ENCODE measurements around the gene PTPRZ1. TPM values are rescaled to one million over a fixed set of nuclear protein-coding genes. Genes with fewer than 3 reads are reported as not detected.

Gene PTPRZ1
- polyA plus RNA-seq, 3 donors, result not detected

GRCh38 chr7:122010116-122010515 is 137.2 kb downstream of the PTPRZ1 start:
- intact Hi-C loops (cut with micrococcal nuclease), result no loop called here
- Histone ChIP-seq H2AFZ (ENCODE audit: insufficient read depth, low read depth, low read length, poor library complexity, severe bottlenecking) (no peak overlapping the region), H3K79me2 (ENCODE audit: insufficient read depth, low read length) (no peaks in the 10 kb centered on the region), H3K9ac (ENCODE audit: insufficient read depth, low read length, poor library complexity, severe bottlenecking) (no peak overlapping the region), H3K4me3 (replicated peaks in 1 of 3; ENCODE audit: low read depth in 2 of 3, low read length in 3 of 3) (no peak overlapping the region), H3K4me2 (replicated peaks; ENCODE audit: extremely low read depth, low read length, poor library complexity, severe bottlenecking) (no peak overlapping the region), H4K20me1 (ENCODE audit: insufficient read depth, low read length) (no peaks in the 10 kb centered on the region), H3K27me3 (ENCODE audit: control insufficient read depth in 2 of 2, insufficient read depth in 2 of 2, low read length in 2 of 2) (no peaks in the 10 kb centered on the region), H3K27ac (ENCODE audit: low read depth in 1 of 2, low read length in 2 of 2) (no peak overlapping the region), H3K36me3 (replicated peaks in 1 of 2; ENCODE audit: control insufficient read depth in 1 of 2, insufficient read depth in 2 of 2, low read length in 2 of 2) (no peaks in the 10 kb centered on the region), H3K4me1 (ENCODE audit: control insufficient read depth in 1 of 2, insufficient read depth in 2 of 2, low read length in 2 of 2) (no peaks in the 10 kb centered on the region), H3K9me3 (replicated peaks in 1 of 2; ENCODE audit: control insufficient read depth in 1 of 2, insufficient read depth in 1 of 2, low read length in 2 of 2) (no peaks in the 10 kb centered on the region)
- TF ChIP-seq, protein P1, sequence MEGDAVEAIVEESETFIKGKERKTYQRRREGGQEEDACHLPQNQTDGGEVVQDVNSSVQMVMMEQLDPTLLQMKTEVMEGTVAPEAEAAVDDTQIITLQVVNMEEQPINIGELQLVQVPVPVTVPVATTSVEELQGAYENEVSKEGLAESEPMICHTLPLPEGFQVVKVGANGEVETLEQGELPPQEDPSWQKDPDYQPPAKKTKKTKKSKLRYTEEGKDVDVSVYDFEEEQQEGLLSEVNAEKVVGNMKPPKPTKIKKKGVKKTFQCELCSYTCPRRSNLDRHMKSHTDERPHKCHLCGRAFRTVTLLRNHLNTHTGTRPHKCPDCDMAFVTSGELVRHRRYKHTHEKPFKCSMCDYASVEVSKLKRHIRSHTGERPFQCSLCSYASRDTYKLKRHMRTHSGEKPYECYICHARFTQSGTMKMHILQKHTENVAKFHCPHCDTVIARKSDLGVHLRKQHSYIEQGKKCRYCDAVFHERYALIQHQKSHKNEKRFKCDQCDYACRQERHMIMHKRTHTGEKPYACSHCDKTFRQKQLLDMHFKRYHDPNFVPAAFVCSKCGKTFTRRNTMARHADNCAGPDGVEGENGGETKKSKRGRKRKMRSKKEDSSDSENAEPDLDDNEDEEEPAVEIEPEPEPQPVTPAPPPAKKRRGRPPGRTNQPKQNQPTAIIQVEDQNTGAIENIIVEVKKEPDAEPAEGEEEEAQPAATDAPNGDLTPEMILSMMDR (IDR thresholded peaks at IDR 0.05), result no peak
- Mint-ChIP-seq H3K27me3 (ENCODE audit: low read depth in 3 of 3) (peaks cover 0 to 2% (median 2%) of the 10 kb centered on the region in 3 donors), H3K9me3 (peaks cover 0 to 3% (median 0%) of the 10 kb centered on the region in 7 donors), H3K4me1 (no peaks in the 10 kb centered on the region), H3K4me3 (no peak overlapping the region), H3K36me3 (no peaks in the 10 kb centered on the region), H3K27ac (no peak overlapping the region)
- no CpG with 5 or more reads among the region's 7 CpGs for WGBS (ENCODE audit: insufficient coverage)
- DNase-seq, result no peak

DNA sequence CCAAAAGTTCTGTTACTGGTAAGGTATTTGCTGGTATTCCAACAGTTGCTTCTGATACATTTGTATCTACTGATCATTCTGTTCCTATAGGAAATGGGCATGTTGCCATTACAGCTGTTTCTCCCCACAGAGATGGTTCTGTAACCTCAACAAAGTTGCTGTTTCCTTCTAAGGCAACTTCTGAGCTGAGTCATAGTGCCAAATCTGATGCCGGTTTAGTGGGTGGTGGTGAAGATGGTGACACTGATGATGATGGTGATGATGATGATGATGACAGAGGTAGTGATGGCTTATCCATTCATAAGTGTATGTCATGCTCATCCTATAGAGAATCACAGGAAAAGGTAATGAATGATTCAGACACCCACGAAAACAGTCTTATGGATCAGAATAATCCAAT is 140.1 kb downstream of the PTPRZ1 start:
- intact Hi-C loops (cut with micrococcal nuclease), result no loop called here
- Histone ChIP-seq H3K9me3 (replicated peaks in 1 of 2; ENCODE audit: control insufficient read depth in 1 of 2, insufficient read depth in 1 of 2, low read length in 2 of 2) (no peaks in the 10 kb centered on the region), H3K9ac (ENCODE audit: insufficient read depth, low read length, poor library complexity, severe bottlenecking) (no peak overlapping the region), H3K4me3 (replicated peaks in 1 of 3; ENCODE audit: low read depth in 2 of 3, low read length in 3 of 3) (no peak overlapping the region), H3K36me3 (replicated peaks in 1 of 2; ENCODE audit: control insufficient read depth in 1 of 2, insufficient read depth in 2 of 2, low read length in 2 of 2) (no peaks in the 10 kb centered on the region), H3K4me1 (ENCODE audit: control insufficient read depth in 1 of 2, insufficient read depth in 2 of 2, low read length in 2 of 2) (no peaks in the 10 kb centered on the region), H3K27me3 (ENCODE audit: control insufficient read depth in 2 of 2, insufficient read depth in 2 of 2, low read length in 2 of 2) (no peaks in the 10 kb centered on the region), H3K27ac (ENCODE audit: low read depth in 1 of 2, low read length in 2 of 2) (no peak overlapping the region), H3K4me2 (replicated peaks; ENCODE audit: extremely low read depth, low read length, poor library complexity, severe bottlenecking) (no peak overlapping the region), H4K20me1 (ENCODE audit: insufficient read depth, low read length) (no peaks in the 10 kb centered on the region), H3K79me2 (ENCODE audit: insufficient read depth, low read length) (no peaks in the 10 kb centered on the region), H2AFZ (ENCODE audit: insufficient read depth, low read depth, low read length, poor library complexity, severe bottlenecking) (no peak overlapping the region)
- H3K4me3 Mint-ChIP-seq, result no peak overlapping the region
- DNase-seq, result no peak
- peaks cover 0 to 3% (median 0%) of the 10 kb centered on the region in 7 donors for H3K9me3 Mint-ChIP-seq
- no peaks in the 10 kb centered on the region for H3K4me1 Mint-ChIP-seq
- no CpG with 5 or more reads among the region's 2 CpGs for WGBS (ENCODE audit: insufficient coverage)
- H3K27ac Mint-ChIP-seq, result no peak overlapping the region
- H3K27me3 Mint-ChIP-seq (ENCODE audit: low read depth in 3 of 3), result peaks cover 0 to 2% (median 2%) of the 10 kb centered on the region in 3 donors
- TF ChIP-seq, protein P1 (IDR thresholded peaks at IDR 0.05), result no peak
- H3K36me3 Mint-ChIP-seq, result no peaks in the 10 kb centered on the region

Measured in CD14-positive monocyte (primary cell).